ENCODE measurements around the gene EARS2. TPM values are rescaled to one million over a fixed set of nuclear protein-coding genes. Genes with fewer than 3 reads are reported as not detected.

EARS2 gene
- total RNA-seq, 1 donor from 2014 or later = 27.9 TPM

GRCh38 chr16:23479138-23479537, 78.0 kb downstream of the EARS2 start:
- no peak for DNase-seq (ENCODE audit: low read depth)
- no peak for FAIRE-seq

DNA sequence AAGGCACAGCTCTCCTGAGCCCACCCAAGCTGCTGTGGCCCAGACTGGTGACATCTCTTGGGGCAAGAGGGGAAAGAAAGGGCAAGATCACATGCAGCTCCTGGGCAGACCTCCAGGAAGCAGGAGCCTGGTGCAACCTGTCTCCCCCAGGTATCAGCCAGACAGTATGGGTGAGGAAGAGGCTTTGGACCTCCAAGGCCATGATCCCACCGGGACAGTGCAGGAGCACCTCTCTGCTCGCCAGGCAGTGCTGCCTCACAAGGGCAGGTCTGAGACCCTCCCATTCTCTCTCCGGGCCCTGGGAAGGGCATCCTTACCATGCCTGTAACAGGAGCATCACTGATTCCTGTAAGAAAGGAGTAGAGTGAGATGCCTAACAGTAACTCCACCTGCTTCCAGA, 78.6 kb downstream of the EARS2 start:
- DNase-seq (ENCODE audit: low read depth) = no peak
- H3K36me3 ChIP-seq (ENCODE audit: control insufficient read depth, insufficient read depth, low read length) = peaks cover 36% of the 10 kb centered on the region
- no peak overlapping the region for H3K4me3 ChIP-seq (ENCODE audit: low read depth, low read length)
- H3K27me3 ChIP-seq (ENCODE audit: control insufficient read depth, insufficient read depth, low read length) = no peaks in the 10 kb centered on the region
- no peak for FAIRE-seq
- TF ChIP-seq, protein P1, sequence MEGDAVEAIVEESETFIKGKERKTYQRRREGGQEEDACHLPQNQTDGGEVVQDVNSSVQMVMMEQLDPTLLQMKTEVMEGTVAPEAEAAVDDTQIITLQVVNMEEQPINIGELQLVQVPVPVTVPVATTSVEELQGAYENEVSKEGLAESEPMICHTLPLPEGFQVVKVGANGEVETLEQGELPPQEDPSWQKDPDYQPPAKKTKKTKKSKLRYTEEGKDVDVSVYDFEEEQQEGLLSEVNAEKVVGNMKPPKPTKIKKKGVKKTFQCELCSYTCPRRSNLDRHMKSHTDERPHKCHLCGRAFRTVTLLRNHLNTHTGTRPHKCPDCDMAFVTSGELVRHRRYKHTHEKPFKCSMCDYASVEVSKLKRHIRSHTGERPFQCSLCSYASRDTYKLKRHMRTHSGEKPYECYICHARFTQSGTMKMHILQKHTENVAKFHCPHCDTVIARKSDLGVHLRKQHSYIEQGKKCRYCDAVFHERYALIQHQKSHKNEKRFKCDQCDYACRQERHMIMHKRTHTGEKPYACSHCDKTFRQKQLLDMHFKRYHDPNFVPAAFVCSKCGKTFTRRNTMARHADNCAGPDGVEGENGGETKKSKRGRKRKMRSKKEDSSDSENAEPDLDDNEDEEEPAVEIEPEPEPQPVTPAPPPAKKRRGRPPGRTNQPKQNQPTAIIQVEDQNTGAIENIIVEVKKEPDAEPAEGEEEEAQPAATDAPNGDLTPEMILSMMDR (IDR thresholded peaks at IDR 0.05; ENCODE audit: insufficient read depth, low read length, severe bottlenecking) = no peak

More at GRCh38 chr16:23479138-23479537, 78.0 kb downstream of the EARS2 start:
- no peaks in the 10 kb centered on the region for H3K27me3 ChIP-seq (ENCODE audit: control insufficient read depth, insufficient read depth, low read length)
- no peak overlapping the region for H3K4me3 ChIP-seq (ENCODE audit: low read depth, low read length)
- H3K36me3 ChIP-seq (ENCODE audit: control insufficient read depth, insufficient read depth, low read length) = peaks cover 34% of the 10 kb centered on the region
- TF ChIP-seq, protein P1 (IDR thresholded peaks at IDR 0.05; ENCODE audit: insufficient read depth, low read length, severe bottlenecking) = no peak

DNA sequence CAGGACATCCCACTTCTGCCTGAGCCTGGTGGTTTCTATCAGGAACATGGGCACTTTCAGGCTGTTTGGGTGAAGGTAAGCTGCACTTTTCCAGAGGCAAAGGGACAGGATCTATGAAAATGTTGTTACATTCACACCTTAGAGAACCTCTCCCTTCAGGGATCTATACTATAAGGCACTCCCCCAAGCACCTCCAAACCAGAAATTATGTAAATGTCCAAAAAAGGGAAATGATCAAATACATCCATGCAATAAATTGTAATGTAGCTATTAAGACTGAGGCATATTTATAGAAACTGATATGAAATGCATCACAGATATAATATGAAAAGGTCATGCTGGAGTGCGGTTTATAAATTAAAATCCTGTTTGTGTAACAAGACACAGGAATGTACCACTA, 80.9 kb downstream of the EARS2 start:
- peaks cover 25% of the 10 kb centered on the region for H3K36me3 ChIP-seq (ENCODE audit: control insufficient read depth, insufficient read depth, low read length)
- FAIRE-seq = no peak
- H3K4me3 ChIP-seq (ENCODE audit: low read depth, low read length) = no peak overlapping the region
- no peaks in the 10 kb centered on the region for H3K27me3 ChIP-seq (ENCODE audit: control insufficient read depth, insufficient read depth, low read length)
- no peak for DNase-seq (ENCODE audit: low read depth)
- TF ChIP-seq, protein P1 (IDR thresholded peaks at IDR 0.05; ENCODE audit: insufficient read depth, low read length, severe bottlenecking) = no peak

Other genes with a start within 250 kb of the EARS2 start
- 7.1 and 9.7 TPM in 2 replicates for gene COG7, start 104.2 kb downstream of the EARS2 start, total RNA-seq
- 12.4 and 15.1 TPM in 2 replicates for gene GGA2, start 46.9 kb downstream of the EARS2 start, total RNA-seq
- 18.4 and 25.5 TPM in 2 replicates for gene UBFD1, start 377 bp upstream of the EARS2 start, total RNA-seq
- 102 and 123 TPM in 2 replicates for gene NDUFAB1, start 39.0 kb upstream of the EARS2 start, total RNA-seq
- 9.7 TPM in 2 replicates for gene PALB2, start 84.0 kb upstream of the EARS2 start, total RNA-seq
- gene DCTN5, start 84.1 kb upstream of the EARS2 start, total RNA-seq = 47.0 and 51.6 TPM in 2 replicates
- gene PLK1, start 121.5 kb upstream of the EARS2 start, total RNA-seq = 1.0 and 1.3 TPM in 2 replicates
- 0.26 and 2.2 TPM in 2 replicates for gene ERN2, start 155.9 kb upstream of the EARS2 start, total RNA-seq
- gene CHP2, start 197.7 kb upstream of the EARS2 start, total RNA-seq = 0.26 and 0.38 TPM in 2 replicates